DOHH2 (cell line): ENCODE data around the gene FAM151A.

Source experiments
- H3F3A ChIP-seq: fragments of 200-600 bp; sonication (generic), shearing (Covaris generic); 2 replicates; pipeline ENCODE4 v1.6.0; 2016; ENCODE audit warnings: antibody characterized with exemption, mild to moderate bottlenecking; ENCODE audit not compliant: control insufficient read depth, insufficient read depth
- H3K27ac ChIP-seq: fragments of 200-600 bp; sonication (generic); 2 replicates; pipeline ENCODE4 v1.5.1; 2014; ENCODE audit warnings: low read depth, mild to moderate bottlenecking, low read length, moderate library complexity
- H3K27me3 ChIP-seq: fragments of 200-600 bp; sonication (generic); 2 replicates; pipeline ENCODE4 v1.6.1; 2014; ENCODE audit warnings: mild to moderate bottlenecking, low read length, mixed read lengths; ENCODE audit not compliant: control insufficient read depth
- H3K36me3 ChIP-seq: fragments of 200-600 bp; sonication (generic); 2 replicates; pipeline ENCODE4 v1.6.1; 2014; ENCODE audit warnings: mild to moderate bottlenecking, low read length, moderate library complexity, mixed read lengths; ENCODE audit not compliant: control insufficient read depth
- H3K4me1 ChIP-seq: fragments of 200-600 bp; sonication (generic); 2 replicates; pipeline ENCODE4 v1.6.1; 2014; ENCODE audit warnings: mild to moderate bottlenecking, low read length, mixed read lengths; ENCODE audit not compliant: control insufficient read depth
- H3K4me2 ChIP-seq: fragments of 200-600 bp; sonication (generic); 2 replicates; pipeline ENCODE4 v1.6.0; 2014; ENCODE audit warnings: mild to moderate bottlenecking, low read length, moderate library complexity
- H3K4me3 ChIP-seq: fragments of 200-600 bp; sonication (generic); 2 replicates; pipeline ENCODE4 v1.5.1; 2014; ENCODE audit warnings: mild to moderate bottlenecking, low read length, mixed read lengths
- H3K79me2 ChIP-seq: fragments of 200-600 bp; sonication (generic); 2 replicates; pipeline ENCODE4 v1.6.1; 2014; ENCODE audit warnings: mild to moderate bottlenecking, low read length, mixed read lengths; ENCODE audit not compliant: control insufficient read depth
- H3K9me2 ChIP-seq: fragments of 200-600 bp; sonication (generic); replicated peaks from 2 replicates; pipeline ENCODE4 v1.6.1; 2014; ENCODE audit warnings: mild to moderate bottlenecking, low read length, mixed read lengths; ENCODE audit not compliant: control insufficient read depth
- H3K9me3 ChIP-seq: fragments of 200-600 bp; sonication (generic); 2 replicates; pipeline ENCODE4 v1.6.1; 2014; ENCODE audit warnings: antibody characterized with exemption, low read length, mixed read lengths; ENCODE audit not compliant: control insufficient read depth, insufficient read depth
- H4K20me1 ChIP-seq: fragments of 200-600 bp; sonication (generic); 2 replicates; pipeline ENCODE4 v1.6.0; 2014; ENCODE audit warnings: low read depth, mild to moderate bottlenecking, antibody characterized with exemption, low read length, moderate library complexity; ENCODE audit not compliant: control insufficient read depth, insufficient read depth
- EZH2phosphoT487 ChIP-seq: fragments of 200-600 bp; sonication (generic); IDR thresholded peaks from 2 replicates; pipeline ENCODE4 v1.6.1; 2017; ENCODE audit warnings: borderline replicate concordance, mild to moderate bottlenecking, antibody characterized with exemption, low read length, moderate library complexity, mixed read lengths
- TF ChIP-seq, protein P1 (sequence below): fragments of 200-600 bp; sonication (generic); IDR thresholded peaks from one replicate; pipeline ENCODE4 v1.5.1; 2014; ENCODE audit warnings: antibody characterized with exemption, mild to moderate bottlenecking, low read depth, low read length; ENCODE audit not compliant: poor library complexity, severe bottlenecking

Gene FAM151A

DNA sequence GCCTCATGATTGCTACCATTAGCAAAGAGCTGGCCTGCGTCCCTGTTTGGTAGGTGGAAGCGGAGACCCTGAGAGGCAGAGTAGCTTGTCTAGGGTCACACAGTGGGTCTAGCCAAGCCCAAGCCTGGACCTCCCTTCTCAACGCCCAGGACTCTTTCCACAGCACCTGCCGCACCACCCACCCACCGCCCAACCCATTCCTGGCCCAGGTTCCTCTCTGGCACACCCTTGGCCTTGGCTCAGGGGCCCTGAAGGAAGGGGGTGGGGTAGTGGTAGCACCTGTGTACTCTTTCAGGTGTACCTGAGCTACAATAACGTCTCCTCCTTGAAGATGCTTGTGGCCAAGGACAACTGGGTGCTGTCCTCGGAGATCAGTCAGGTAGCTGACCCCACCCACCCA, 19.3 kb downstream of the FAM151A start:
- Histone ChIP-seq H3K9me2 (no peaks in the 10 kb centered on the region), H3K4me2 (no peak overlapping the region), H3K27ac (no peak overlapping the region), H3K36me3 (no peaks in the 10 kb centered on the region), H3K4me3 (no peak overlapping the region), H3K27me3 (no peaks in the 10 kb centered on the region), H3F3A (no peaks in the 10 kb centered on the region), H3K79me2 (no peaks in the 10 kb centered on the region), H3K9me3 (no peaks in the 10 kb centered on the region), H3K4me1 (no peaks in the 10 kb centered on the region; the same call in 1 of the 2 replicates), H4K20me1 (no peaks in the 10 kb centered on the region)
- TF ChIP-seq, protein P1, sequence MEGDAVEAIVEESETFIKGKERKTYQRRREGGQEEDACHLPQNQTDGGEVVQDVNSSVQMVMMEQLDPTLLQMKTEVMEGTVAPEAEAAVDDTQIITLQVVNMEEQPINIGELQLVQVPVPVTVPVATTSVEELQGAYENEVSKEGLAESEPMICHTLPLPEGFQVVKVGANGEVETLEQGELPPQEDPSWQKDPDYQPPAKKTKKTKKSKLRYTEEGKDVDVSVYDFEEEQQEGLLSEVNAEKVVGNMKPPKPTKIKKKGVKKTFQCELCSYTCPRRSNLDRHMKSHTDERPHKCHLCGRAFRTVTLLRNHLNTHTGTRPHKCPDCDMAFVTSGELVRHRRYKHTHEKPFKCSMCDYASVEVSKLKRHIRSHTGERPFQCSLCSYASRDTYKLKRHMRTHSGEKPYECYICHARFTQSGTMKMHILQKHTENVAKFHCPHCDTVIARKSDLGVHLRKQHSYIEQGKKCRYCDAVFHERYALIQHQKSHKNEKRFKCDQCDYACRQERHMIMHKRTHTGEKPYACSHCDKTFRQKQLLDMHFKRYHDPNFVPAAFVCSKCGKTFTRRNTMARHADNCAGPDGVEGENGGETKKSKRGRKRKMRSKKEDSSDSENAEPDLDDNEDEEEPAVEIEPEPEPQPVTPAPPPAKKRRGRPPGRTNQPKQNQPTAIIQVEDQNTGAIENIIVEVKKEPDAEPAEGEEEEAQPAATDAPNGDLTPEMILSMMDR, result no peak
- no peak for TF ChIP-seq EZH2phosphoT487

DNA sequence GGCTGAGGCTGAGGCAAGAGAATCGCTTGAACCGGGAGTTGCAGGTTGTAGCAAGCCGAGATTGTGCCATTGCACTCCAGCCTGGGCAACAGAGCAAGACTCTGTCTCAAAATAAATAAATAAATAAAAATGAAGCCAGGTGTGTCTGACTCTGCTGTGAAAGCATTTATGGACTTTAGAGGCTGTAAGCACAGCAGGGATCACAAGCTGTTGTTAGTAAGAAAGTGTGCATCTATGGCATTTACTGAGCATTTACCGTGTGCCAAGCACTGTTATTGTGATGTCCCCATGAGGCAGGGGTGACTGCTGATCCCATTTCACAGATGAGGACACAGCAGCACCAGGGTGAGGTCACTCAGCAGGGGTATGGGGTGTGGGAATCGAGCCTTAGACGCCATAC, 20.1 kb downstream of the FAM151A start:
- Histone ChIP-seq H3K27me3 (no peaks in the 10 kb centered on the region), H3K79me2 (no peaks in the 10 kb centered on the region), H3K4me1 (no peaks in the 10 kb centered on the region; the same call in 1 of the 2 replicates), H3K27ac (no peak overlapping the region), H4K20me1 (no peaks in the 10 kb centered on the region), H3K9me3 (no peaks in the 10 kb centered on the region), H3K9me2 (no peaks in the 10 kb centered on the region), H3K4me2 (no peak overlapping the region), H3K36me3 (no peaks in the 10 kb centered on the region), H3K4me3 (no peak overlapping the region), H3F3A (no peaks in the 10 kb centered on the region)
- TF ChIP-seq, protein P1, result no peak
- no peak for TF ChIP-seq EZH2phosphoT487

DNA sequence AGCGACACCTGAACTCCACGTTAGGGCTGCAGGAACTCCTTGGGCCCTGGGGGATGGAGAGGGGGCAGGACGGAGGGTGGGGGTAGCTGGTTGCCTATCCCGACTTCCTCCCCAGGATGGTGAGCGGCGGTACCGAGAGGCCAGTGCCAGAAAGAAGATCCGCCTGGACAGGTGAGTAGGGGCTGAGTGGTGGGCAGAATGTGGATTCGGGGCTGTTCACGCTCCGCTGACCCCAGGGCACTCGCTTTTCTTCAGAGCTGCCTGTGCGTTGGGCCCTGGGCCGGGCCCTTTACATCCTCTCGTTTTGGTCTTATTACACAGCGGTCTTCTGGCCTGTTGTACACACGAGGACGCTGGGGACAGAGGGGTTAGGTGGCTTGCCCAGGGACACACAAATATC, 20.8 kb downstream of the FAM151A start:
- TF ChIP-seq, protein P1, result no peak
- no peak for TF ChIP-seq EZH2phosphoT487
- Histone ChIP-seq H3K9me3 (no peaks in the 10 kb centered on the region), H3F3A (no peaks in the 10 kb centered on the region), H3K27me3 (no peaks in the 10 kb centered on the region), H3K9me2 (no peaks in the 10 kb centered on the region), H4K20me1 (no peaks in the 10 kb centered on the region), H3K79me2 (no peaks in the 10 kb centered on the region), H3K36me3 (no peaks in the 10 kb centered on the region), H3K27ac (no peak overlapping the region), H3K4me1 (no peaks in the 10 kb centered on the region; the same call in 1 of the 2 replicates), H3K4me2 (no peak overlapping the region), H3K4me3 (no peak overlapping the region)

DNA sequence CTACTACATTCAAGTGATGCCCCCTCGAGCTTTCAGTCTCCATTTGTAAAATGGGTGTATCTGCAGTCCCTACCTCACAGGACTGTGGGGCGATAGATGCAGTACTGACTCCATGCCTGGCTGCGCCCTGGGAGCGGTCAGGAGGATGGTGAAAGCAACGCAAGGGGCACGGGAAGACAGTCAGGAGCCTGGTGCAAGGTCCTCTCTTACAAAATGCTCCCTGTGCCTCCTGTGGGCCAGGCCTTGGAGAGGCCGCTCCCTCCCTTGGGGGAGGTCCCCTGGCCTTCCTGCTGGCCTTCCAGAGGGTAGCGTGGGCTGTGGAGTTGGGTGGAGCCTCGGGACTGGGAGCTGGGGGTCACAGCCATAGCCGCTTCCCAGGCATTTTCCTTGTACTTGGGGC, 21.6 kb downstream of the FAM151A start:
- H3K27ac ChIP-seq, result no peak overlapping the region
- no peaks in the 10 kb centered on the region for H3K27me3 ChIP-seq
- no peaks in the 10 kb centered on the region; the same call in 1 of the 2 replicates for H3K4me1 ChIP-seq
- H3K79me2 ChIP-seq, result no peaks in the 10 kb centered on the region
- TF ChIP-seq, protein P1, result no peak
- no peak for TF ChIP-seq EZH2phosphoT487
- H3K9me3 ChIP-seq, result no peaks in the 10 kb centered on the region
- no peak overlapping the region for H3K4me2 ChIP-seq
- H4K20me1 ChIP-seq, result no peaks in the 10 kb centered on the region
- H3K36me3 ChIP-seq, result no peaks in the 10 kb centered on the region
- H3K9me2 ChIP-seq, result no peaks in the 10 kb centered on the region
- no peaks in the 10 kb centered on the region for H3F3A ChIP-seq
- H3K4me3 ChIP-seq, result no peak overlapping the region
